GM12878 (cell line): ENCODE data around the gene CD79A.

Experiments used
- CTCF ChIP-seq, 3 experiments: IDR thresholded peaks in 2 of 3; conservative IDR thresholded peaks in 1 of 3; 2 replicates each; pipeline ENCODE4 v1.5.1; 2011; ENCODE audit warnings: low read depth in 3 of 3, low read length in 3 of 3, mild to moderate bottlenecking in 3 of 3, control low read depth in 2 of 3, moderate library complexity in 2 of 3, inconsistent platforms in 1 of 3, mixed read lengths in 1 of 3; ENCODE audit not compliant: control insufficient read depth in 2 of 3, insufficient read depth in 1 of 3; ENCODE audit errors: extremely low read depth in 1 of 3
- EGR1 ChIP-seq, 2 experiments: IDR thresholded peaks; 1 replicate in 1 of 2; 2 replicates in 1 of 2; pipeline ENCODE4 v1.6.1; 2011 to 2012; ENCODE audit warnings: low read depth in 2 of 2, low read length in 2 of 2, borderline replicate concordance in 1 of 2, mild to moderate bottlenecking in 1 of 2, moderate library complexity in 1 of 2
- ESRRA ChIP-seq: IDR thresholded peaks from 2 replicates; pipeline ENCODE4 v1.6.1; 2012; ENCODE audit warnings: mild to moderate bottlenecking, low read length, improper control_type of control experiment
- EZH2 ChIP-seq: IDR thresholded peaks from 2 replicates; pipeline ENCODE4 v1.6.1; 2012; ENCODE audit warnings: low read depth, mild to moderate bottlenecking, control low read depth, inconsistent platforms, low read length, borderline replicate concordance; ENCODE audit not compliant: control insufficient read depth
- RAD21 ChIP-seq: IDR thresholded peaks from 2 replicates; pipeline ENCODE4 v1.6.1; 2011; ENCODE audit warnings: mild to moderate bottlenecking, low read depth, low read length, moderate library complexity; ENCODE audit not compliant: insufficient read depth
- RAD51 ChIP-seq: fragments of 450-650 bp; IDR thresholded peaks from 2 replicates; pipeline ENCODE4 v1.6.1; 2016; ENCODE audit warnings: moderate library complexity, mild to moderate bottlenecking, inconsistent platforms
- SP1 ChIP-seq: IDR thresholded peaks from one replicate; pipeline ENCODE4 v1.6.1; 2011; ENCODE audit warnings: low read depth, low read length
- TCF12 ChIP-seq: IDR thresholded peaks from 2 replicates; pipeline ENCODE4 v1.6.1; 2011; ENCODE audit warnings: low read depth, mild to moderate bottlenecking, low read length
- ZZZ3 ChIP-seq: IDR thresholded peaks from 2 replicates; pipeline ENCODE4 v1.6.1; 2011; ENCODE audit warnings: low read depth; ENCODE audit not compliant: control insufficient read depth, insufficient read length

GRCh38 chr19:41883463-41883820 is 6.4 kb downstream of the CD79A start:
- no peak for TF ChIP-seq TCF12
- no peak for TF ChIP-seq CTCF (IDR thresholded peaks at IDR 0.05 in 2 of 3, conservative IDR thresholded peaks at IDR 0.05 in 1 of 3; ENCODE audit: control insufficient read depth in 2 of 3, extremely low read depth in 1 of 3, insufficient read depth in 1 of 3, low read depth in 3 of 3, low read length in 3 of 3)
- no peak for TF ChIP-seq EGR1 (IDR thresholded peaks at IDR 0.05; ENCODE audit: borderline replicate concordance in 1 of 2, low read depth in 2 of 2, low read length in 2 of 2)
- TF ChIP-seq EZH2 = no peak
- TF ChIP-seq SP1 = no peak
- TF ChIP-seq RAD51 = no peak
- no peak for TF ChIP-seq ESRRA
- no peak for TF ChIP-seq ZZZ3
- TF ChIP-seq RAD21 = no peak
